ENCODE data around the gene CPA3. TPM values are rescaled to one million over a fixed set of nuclear protein-coding genes. Genes with fewer than 3 reads are reported as not detected.

The CPA3 gene
- total RNA-seq (2016; rRNA removed; fragmentation: Illumina TruSeq; extraction: Trizol): not detected in 2 replicates
- total RNA-seq (2016; cell fraction: cytosol; rRNA removed; fragmentation: Illumina TruSeq; extraction: Trizol; ENCODE audit: low read depth): not detected in 2 replicates
- not detected in 2 replicates for total RNA-seq (2016; cell fraction: insoluble cytoplasmic fraction; rRNA removed; fragmentation: Illumina TruSeq; extraction: Trizol)
- total RNA-seq (2016; cell fraction: membrane; rRNA removed; fragmentation: Illumina TruSeq; extraction: Trizol): not detected in 2 replicates
- not detected in 2 replicates for total RNA-seq (2016; cell fraction: nucleus; rRNA removed; fragmentation: Illumina TruSeq; extraction: Trizol)
- polyA plus RNA-seq (2011; rRNA removed): not detected in 2 replicates
- not detected in 2 replicates for polyA plus RNA-seq (2011; cell fraction: cytosol; rRNA removed)
- polyA plus RNA-seq (2011; cell fraction: nucleus; rRNA removed): not detected in 2 replicates
- not detected in 2 replicates for polyA plus RNA-seq (2012)
- polyA plus RNA-seq (2016; cell fraction: cytosol; fragmentation: Illumina TruSeq; extraction: Trizol; ENCODE audit: low read depth): not detected in 2 replicates
- polyA plus RNA-seq (2016; cell fraction: insoluble cytoplasmic fraction; fragmentation: Illumina TruSeq; extraction: Trizol; ENCODE audit: low read depth): not detected in 2 replicates
- polyA plus RNA-seq (2016; cell fraction: membrane; fragmentation: Illumina TruSeq; extraction: Trizol; ENCODE audit: low read depth): not detected in 2 replicates
- polyA plus RNA-seq (2016; cell fraction: nucleus; fragmentation: Illumina TruSeq; extraction: Trizol; ENCODE audit: insufficient read depth, low read depth): not detected in 2 replicates
- not detected in 2 replicates for polyA minus RNA-seq (2011; rRNA and poly(A)+ RNA removed; ENCODE audit: low replicate concordance)
- polyA minus RNA-seq (2011; cell fraction: cytosol; rRNA and poly(A)+ RNA removed): not detected in 2 replicates
- not detected in 2 replicates for polyA minus RNA-seq (2011; cell fraction: nucleus; rRNA and poly(A)+ RNA removed)
- not detected for Bru-seq, nascent RNA
- not detected for BruChase-seq, experiment 1, labeled RNA remaining after a 6-hour chase
- not detected for BruChase-seq, experiment 2, labeled RNA remaining after a 2-hour chase
- long read RNA-seq, experiment 1: 0 reads
- long read RNA-seq, experiment 2: 0 reads

DNA sequence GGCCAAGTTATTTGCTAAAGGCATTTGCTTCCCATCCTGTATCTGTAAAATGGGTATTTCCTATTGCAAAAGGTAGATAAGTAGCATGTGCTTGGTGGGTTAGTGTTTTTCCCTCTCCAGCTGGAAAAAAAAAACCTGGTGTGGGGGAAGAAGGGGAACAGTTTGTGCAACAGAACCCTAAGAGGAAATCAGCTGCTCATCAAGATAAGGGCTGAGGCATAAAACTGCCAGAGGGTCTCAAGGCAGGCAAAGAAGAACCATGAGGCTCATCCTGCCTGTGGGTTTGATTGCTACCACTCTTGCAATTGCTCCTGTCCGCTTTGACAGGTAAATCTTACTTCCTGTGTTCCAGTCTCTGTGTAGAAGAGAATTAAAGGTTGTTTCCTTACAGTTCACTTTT lies at the start of gene CPA3:
TSS of gene CPA3 (plus strand) at position 248 of the 400 bp plus-strand sequence. CDS start at position 260, 12 bp downstream.
- in situ Hi-C loops (cut with HindIII; ENCODE audit: extremely low pct_ligation_motif_present, low pct_unique_long_range_greater_than_20kb): no loop called here
- Histone ChIP-seq H3K27me3 (ENCODE audit: control insufficient read depth in 1 of 2, insufficient read depth in 2 of 2, low read length in 2 of 2) (no peaks in the 10 kb centered on the region; a peak in 1 of 5 replicates), H3K4me3 (replicated peaks in 1 of 3; ENCODE audit: insufficient read depth in 1 of 3, low read depth in 2 of 3, low read length in 3 of 3) (no peak within 1 kb of the TSS), H3K4me2 (ENCODE audit: low read depth, low read length) (no peak within 1 kb of the TSS), H3K4me1 (ENCODE audit: insufficient read depth, low read length) (no peaks in the 10 kb centered on the region), H2AFZ (ENCODE audit: low read length) (no peak within 1 kb of the TSS), H3K79me2 (ENCODE audit: insufficient read depth, low read length) (no peaks in the 10 kb centered on the region), H3K36me3 (replicated peaks in 1 of 2; ENCODE audit: control insufficient read depth in 1 of 2, insufficient read depth in 2 of 2, low read length in 2 of 2) (no peaks in the 10 kb centered on the region), H3K27ac (ENCODE audit: extremely low read length, insufficient read depth, low read length) (no peak within 1 kb of the TSS), H3K9ac (ENCODE audit: insufficient read depth, low read depth, low read length) (no peak within 1 kb of the TSS), H3K9me3 (ENCODE audit: low read length) (no peaks in the 10 kb centered on the region), H4K20me1 (ENCODE audit: insufficient read depth, low read length) (no peaks in the 10 kb centered on the region)
- DNase-seq (ENCODE audit: low spot score): no peak
- BruUV-seq (replicated peaks): no TSS peak
- ChIA-PET CTCF (ENCODE audit: low intra/inter-chr PET ratio, low total read pairs) (no interaction called here), POLR2A (no interaction called here)
- 8% methylated on average over 1 of the region's 1 CpG for WGBS (ENCODE audit: low lambda C conversion rate)
- no peak for FAIRE-seq
- intact Hi-C loops (cut with micrococcal nuclease; ENCODE audit: unreplicated experiment): no loop called here
- no peak for ATAC-seq
- TF ChIP-seq ZFYVE20 (CRISPR knock-in tag; IDR thresholded peaks at IDR 0.05; ENCODE audit: borderline replicate concordance, low read depth): no peak
- TF ChIP-seq HHEX (CRISPR knock-in tag; IDR thresholded peaks at IDR 0.05): no peak
- TF ChIP-seq ZNF777 (CRISPR knock-in tag; IDR thresholded peaks at IDR 0.05): no peak
- no peak for TF ChIP-seq HMGA1 (CRISPR knock-in tag; conservative IDR thresholded peaks at IDR 0.05)
- no peak for TF ChIP-seq SCMH1 (CRISPR knock-in tag; IDR thresholded peaks at IDR 0.05; ENCODE audit: borderline replicate concordance)
- no peak for TF ChIP-seq ZFY (CRISPR knock-in tag; IDR thresholded peaks at IDR 0.05)
- no peak for TF ChIP-seq ATM (IDR thresholded peaks at IDR 0.05; ENCODE audit: borderline replicate concordance)
- TF ChIP-seq RARG (CRISPR knock-in tag; IDR thresholded peaks at IDR 0.05; ENCODE audit: low read depth): no peak
- no peak for TF ChIP-seq ZNF790 (CRISPR knock-in tag; IDR thresholded peaks at IDR 0.05; ENCODE audit: borderline replicate concordance)
- no peak for TF ChIP-seq STAG1 (CRISPR knock-in tag; IDR thresholded peaks at IDR 0.05)
- TF ChIP-seq, protein P1, sequence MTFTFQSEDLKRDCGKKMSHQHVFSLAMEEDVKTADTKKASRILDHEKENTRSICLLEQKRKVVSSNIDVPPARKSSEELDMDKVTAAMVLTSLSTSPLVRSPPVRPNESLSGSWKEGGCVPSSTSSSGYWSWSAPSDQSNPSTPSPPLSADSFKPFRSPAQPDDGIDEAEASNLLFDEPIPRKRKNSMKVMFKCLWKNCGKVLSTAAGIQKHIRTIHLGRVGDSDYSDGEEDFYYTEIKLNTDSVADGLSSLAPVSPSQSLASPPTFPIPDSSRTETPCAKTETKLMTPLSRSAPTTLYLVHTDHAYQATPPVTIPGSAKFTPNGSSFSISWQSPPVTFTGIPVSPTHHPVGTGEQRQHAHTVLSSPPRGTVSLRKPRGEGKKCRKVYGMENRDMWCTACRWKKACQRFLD (CRISPR knock-in tag; IDR thresholded peaks at IDR 0.05; ENCODE audit: borderline replicate concordance): no peak
- TF ChIP-seq REST (IDR thresholded peaks at IDR 0.05; ENCODE audit: borderline replicate concordance in 1 of 2, low read depth in 1 of 2, low read length in 2 of 2): no peak

Data from HepG2 (cell line).